ENCODE results near the gene INHBA.

The INHBA gene

GRCh38 chr7:41730668-41731067, 27.8 kb upstream of the INHBA start:
- TF ChIP-seq CTCF (IDR thresholded peaks at IDR 0.05; ENCODE audit: insufficient read depth, missing control alignments) = no peak
- DNase-seq (ENCODE audit: insufficient read length, low spot score) (no peak), FAIRE-seq (no peak)

GRCh38 chr7:41730161-41730560, 27.3 kb upstream of the INHBA start:
- TF ChIP-seq CTCF (IDR thresholded peaks at IDR 0.05; ENCODE audit: insufficient read depth, missing control alignments) = no peak
- no peak for FAIRE-seq
- DNase-seq (ENCODE audit: insufficient read length, low spot score) = no peak

- no peak for TF ChIP-seq CTCF (IDR thresholded peaks at IDR 0.05; ENCODE audit: insufficient read depth, missing control alignments)
- FAIRE-seq = no peak
- DNase-seq (ENCODE audit: insufficient read length, low spot score) = no peak
These were observed 26.2 kb upstream of the INHBA start for GRCh38 chr7:41729059-41729458.

- no peak for TF ChIP-seq CTCF (IDR thresholded peaks at IDR 0.05; ENCODE audit: insufficient read depth, missing control alignments)
- FAIRE-seq (no peak), DNase-seq (ENCODE audit: insufficient read length, low spot score) (no peak)
These were observed 22.1 kb upstream of the INHBA start for GRCh38 chr7:41725013-41725412.

GRCh38 chr7:41720886-41721285, 18.0 kb upstream of the INHBA start:
- FAIRE-seq = no peak
- DNase-seq (ENCODE audit: insufficient read length, low spot score) = no peak
- TF ChIP-seq CTCF (IDR thresholded peaks at IDR 0.05; ENCODE audit: insufficient read depth, missing control alignments) = no peak

- no peak for TF ChIP-seq CTCF (IDR thresholded peaks at IDR 0.05; ENCODE audit: insufficient read depth, missing control alignments)
- no peak for DNase-seq (ENCODE audit: insufficient read length, low spot score)
- no peak for FAIRE-seq
These were observed 17.2 kb upstream of the INHBA start for GRCh38 chr7:41720046-41720445.

GRCh38 chr7:41716691-41717090, 13.8 kb upstream of the INHBA start:
- TF ChIP-seq CTCF (IDR thresholded peaks at IDR 0.05; ENCODE audit: insufficient read depth, missing control alignments) = no peak
- no peak for DNase-seq (ENCODE audit: insufficient read length, low spot score)
- FAIRE-seq = no peak
